Upper lobe of left lung (tissue), 4 donors: Measurements from ENCODE around the gene PPIE.

Source experiments
- CTCF ChIP-seq, 6 experiments: fragments of 450-650 bp in 4 of 6; fragments of 200-600 bp in 2 of 6; sonication (generic) in 2 of 6; IDR thresholded peaks; one replicate each; pipeline ENCODE4 v1.5.1; 2016 to 2019; ENCODE audit warnings: antibody characterized with exemption in 6 of 6
- POLR2A ChIP-seq, 4 donors: fragments of 450-650 bp; IDR thresholded peaks; one replicate each; pipeline ENCODE4 v1.5.1; 2016 to 2017; ENCODE audit warnings: antibody characterized with exemption in 4 of 4, mild to moderate bottlenecking in 2 of 4

- TF ChIP-seq CTCF (IDR thresholded peaks at IDR 0.05) (no peak), POLR2A (IDR thresholded peaks at IDR 0.05) (no peak)
Observed at GRCh38 chr1:39732730-39733129, 6.0 kb upstream of the PPIE start.
